Measurements from ENCODE around the gene TYMS. TPM values are rescaled to one million over a fixed set of nuclear protein-coding genes. Genes with fewer than 3 reads are reported as not detected.
A peak's percentile ranks its signal among the peaks of the same experiment; 100 is the strongest.

Gene TYMS
- total and polyA plus RNA-seq, 9 of the 15 experiments (the other 6 are each of a cell fraction or from before 2014, with no cell fraction given): 69.1 to 409 (median 175) TPM

DNA sequence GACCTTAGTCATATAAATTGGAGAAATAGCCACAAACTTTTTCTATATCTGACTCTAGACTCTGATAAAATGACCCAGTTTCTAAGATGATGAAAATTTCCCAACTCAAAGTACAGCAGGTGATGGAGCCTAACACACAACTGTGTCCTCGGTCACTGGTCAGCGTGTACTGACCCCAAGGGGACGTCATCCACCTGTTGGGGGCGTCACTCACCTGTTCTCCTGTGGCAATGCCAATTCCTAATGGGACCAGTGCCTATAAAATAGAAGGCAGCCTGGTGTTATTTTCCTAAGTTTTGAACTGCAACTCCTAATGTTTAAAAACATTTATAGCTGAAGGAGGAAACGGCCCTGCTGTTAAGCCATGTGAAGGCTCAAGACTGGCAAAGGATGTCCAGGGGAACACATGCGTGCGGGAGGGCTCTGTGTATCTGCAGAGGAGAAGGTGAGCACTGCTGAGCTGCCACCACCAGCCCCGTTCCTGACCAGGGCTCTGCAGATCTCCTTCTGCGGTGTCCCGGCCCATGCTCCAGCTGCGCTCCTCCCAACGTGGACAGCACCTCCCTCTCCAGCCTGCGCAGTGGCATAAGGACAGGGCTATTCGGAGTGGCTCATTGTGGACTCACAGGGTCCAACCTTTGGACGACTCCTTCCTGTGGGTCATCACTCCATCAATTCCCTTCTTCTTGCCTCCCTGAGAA lies 21.2 kb downstream of the TYMS start:
- Histone ChIP-seq H4K20me1 (replicated peaks; ENCODE audit: control insufficient read depth, insufficient read depth, low read length) (no peaks in the 10 kb centered on the region), H3K27me3 (ENCODE audit: control insufficient read depth in 2 of 2, insufficient read depth in 2 of 2, low read length in 2 of 2) (no peaks in the 10 kb centered on the region), H3K36me3 (ENCODE audit: control insufficient read depth, insufficient read depth, low read length) (peaks cover 92% of the 10 kb centered on the region), H3K4me1 (replicated peaks in 1 of 2; ENCODE audit: control insufficient read depth in 2 of 2, insufficient read depth in 2 of 2, low read length in 2 of 2) (peaks cover 0 to 12% of the 10 kb centered on the region in 2 experiments; a peak in 3 of 5 replicates), H3K4me3 (no peak overlapping the region), H3K4me2 (ENCODE audit: insufficient read depth, low read length) (no peak overlapping the region), H3K79me2 (ENCODE audit: control insufficient read depth, insufficient read depth, low read length) (no peaks in the 10 kb centered on the region), H3K9me3 (replicated peaks; ENCODE audit: control insufficient read depth, insufficient read depth, low read depth, low read length) (no peaks in the 10 kb centered on the region), H3K27ac (ENCODE audit: extremely low read depth, low read depth, low read length) (no peak overlapping the region), H3K9ac (ENCODE audit: insufficient read depth in 1 of 2, low read depth in 2 of 2, low read length in 2 of 2) (peak overlapping the region in 1 of 2 experiments; percentile 39; a peak in 1 of 4 replicates), H2AFZ (ENCODE audit: low read depth, low read length) (no peak overlapping the region), H3K9me1 (ENCODE audit: control insufficient read depth, insufficient read depth, low read length) (no peaks in the 10 kb centered on the region)
- in situ Hi-C loops (cut with MboI) (no loop called here), intact Hi-C loops (cut with micrococcal nuclease) (loop anchor here (5.0 kb wide), 1 partner anchor 154 kb away; no protein-coding TSS in a partner anchor)
- DNase-seq (ENCODE audit: extremely low read depth in 1 of 4, low spot score in 3 of 4): no peak
- WGBS (ENCODE audit: insufficient coverage, low coverage, missing lambda C conversion rate): 83% methylated on average over 15 of the region's 15 CpGs
- peak; percentile 10 for ATAC-seq
- ChIA-PET POLR2A (interaction anchor here (0.6 to 2.2 kb wide), 12 partner anchors 11 to 406 kb away, joined by 3 to 11 read pairs (median 3); partner anchors contain the start of gene TYMS), CTCF (ENCODE audit: low intra/inter-chr PET ratio) (no interaction called here)
- FAIRE-seq: no peak
- no TSS peak for BruUV-seq (replicated peaks)
- TF ChIP-seq, protein P1, sequence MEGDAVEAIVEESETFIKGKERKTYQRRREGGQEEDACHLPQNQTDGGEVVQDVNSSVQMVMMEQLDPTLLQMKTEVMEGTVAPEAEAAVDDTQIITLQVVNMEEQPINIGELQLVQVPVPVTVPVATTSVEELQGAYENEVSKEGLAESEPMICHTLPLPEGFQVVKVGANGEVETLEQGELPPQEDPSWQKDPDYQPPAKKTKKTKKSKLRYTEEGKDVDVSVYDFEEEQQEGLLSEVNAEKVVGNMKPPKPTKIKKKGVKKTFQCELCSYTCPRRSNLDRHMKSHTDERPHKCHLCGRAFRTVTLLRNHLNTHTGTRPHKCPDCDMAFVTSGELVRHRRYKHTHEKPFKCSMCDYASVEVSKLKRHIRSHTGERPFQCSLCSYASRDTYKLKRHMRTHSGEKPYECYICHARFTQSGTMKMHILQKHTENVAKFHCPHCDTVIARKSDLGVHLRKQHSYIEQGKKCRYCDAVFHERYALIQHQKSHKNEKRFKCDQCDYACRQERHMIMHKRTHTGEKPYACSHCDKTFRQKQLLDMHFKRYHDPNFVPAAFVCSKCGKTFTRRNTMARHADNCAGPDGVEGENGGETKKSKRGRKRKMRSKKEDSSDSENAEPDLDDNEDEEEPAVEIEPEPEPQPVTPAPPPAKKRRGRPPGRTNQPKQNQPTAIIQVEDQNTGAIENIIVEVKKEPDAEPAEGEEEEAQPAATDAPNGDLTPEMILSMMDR (IDR thresholded peaks at IDR 0.05 in 2 of 3, conservative IDR thresholded peaks at IDR 0.05 in 1 of 3; ENCODE audit: insufficient read depth in 2 of 3, low read depth in 1 of 3, low read length in 3 of 3): peak in 1 of 3 experiments; percentile 21; a peak in 1 of 6 replicates
- 0 out of 2 replicates have a peak, but pooled peaks have one; percentile 34 for TF ChIP-seq RBFOX2 (IDR thresholded peaks at IDR 0.05; ENCODE audit: low read depth, low read length)
- TF ChIP-seq POLR2G (IDR thresholded peaks at IDR 0.05; ENCODE audit: low read depth, low read length): peak; percentile 57
- no peak for TF ChIP-seq GATAD2A (IDR thresholded peaks at IDR 0.05)
- no peak for TF ChIP-seq MTA2 (IDR thresholded peaks at IDR 0.05; ENCODE audit: low read depth)
- no peak for TF ChIP-seq PHF21A (IDR thresholded peaks at IDR 0.05; ENCODE audit: borderline replicate concordance, low read depth)
- 0 out of 2 replicates have a peak, but pooled peaks have one; percentile 17 for TF ChIP-seq IRF2 (CRISPR knock-in tag; IDR thresholded peaks at IDR 0.05)
- no peak for TF ChIP-seq ZNF764 (CRISPR knock-in tag; IDR thresholded peaks at IDR 0.05; ENCODE audit: low read depth)
- no peak for TF ChIP-seq ZNF224 (CRISPR knock-in tag; IDR thresholded peaks at IDR 0.05)
- TF ChIP-seq ATF7 (IDR thresholded peaks at IDR 0.05): no peak
- TF ChIP-seq SMAD3 (CRISPR knock-in tag; conservative IDR thresholded peaks at IDR 0.05): no peak
- no peak for TF ChIP-seq ELF4 (CRISPR knock-in tag; IDR thresholded peaks at IDR 0.05)
